ENCODE data around the gene PDP2.

Gene PDP2

DNA sequence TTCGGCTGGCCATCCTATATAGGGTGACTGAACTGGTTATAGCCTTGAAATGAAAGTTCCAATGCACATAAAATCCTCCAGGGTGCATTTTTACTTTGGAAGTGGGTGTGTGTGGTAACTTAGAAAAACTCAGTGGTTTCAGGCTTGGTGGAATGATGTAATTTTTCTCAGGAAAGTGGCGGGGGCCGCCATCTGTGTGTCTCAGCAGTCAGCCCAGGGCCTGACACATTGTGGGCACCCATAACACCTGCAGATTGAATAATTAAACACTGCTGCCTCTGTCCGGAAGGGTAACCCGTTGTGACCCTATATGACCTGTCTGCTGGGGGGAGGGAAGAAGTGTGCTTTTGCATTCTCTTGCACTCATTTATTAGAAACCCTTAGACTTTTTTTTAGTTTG, 2.2 kb upstream of the PDP2 start:
- TF ChIP-seq, protein P1, sequence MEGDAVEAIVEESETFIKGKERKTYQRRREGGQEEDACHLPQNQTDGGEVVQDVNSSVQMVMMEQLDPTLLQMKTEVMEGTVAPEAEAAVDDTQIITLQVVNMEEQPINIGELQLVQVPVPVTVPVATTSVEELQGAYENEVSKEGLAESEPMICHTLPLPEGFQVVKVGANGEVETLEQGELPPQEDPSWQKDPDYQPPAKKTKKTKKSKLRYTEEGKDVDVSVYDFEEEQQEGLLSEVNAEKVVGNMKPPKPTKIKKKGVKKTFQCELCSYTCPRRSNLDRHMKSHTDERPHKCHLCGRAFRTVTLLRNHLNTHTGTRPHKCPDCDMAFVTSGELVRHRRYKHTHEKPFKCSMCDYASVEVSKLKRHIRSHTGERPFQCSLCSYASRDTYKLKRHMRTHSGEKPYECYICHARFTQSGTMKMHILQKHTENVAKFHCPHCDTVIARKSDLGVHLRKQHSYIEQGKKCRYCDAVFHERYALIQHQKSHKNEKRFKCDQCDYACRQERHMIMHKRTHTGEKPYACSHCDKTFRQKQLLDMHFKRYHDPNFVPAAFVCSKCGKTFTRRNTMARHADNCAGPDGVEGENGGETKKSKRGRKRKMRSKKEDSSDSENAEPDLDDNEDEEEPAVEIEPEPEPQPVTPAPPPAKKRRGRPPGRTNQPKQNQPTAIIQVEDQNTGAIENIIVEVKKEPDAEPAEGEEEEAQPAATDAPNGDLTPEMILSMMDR (conservative IDR thresholded peaks at IDR 0.05): no peak
- no peak overlapping the region for H3K27ac ChIP-seq

DNA sequence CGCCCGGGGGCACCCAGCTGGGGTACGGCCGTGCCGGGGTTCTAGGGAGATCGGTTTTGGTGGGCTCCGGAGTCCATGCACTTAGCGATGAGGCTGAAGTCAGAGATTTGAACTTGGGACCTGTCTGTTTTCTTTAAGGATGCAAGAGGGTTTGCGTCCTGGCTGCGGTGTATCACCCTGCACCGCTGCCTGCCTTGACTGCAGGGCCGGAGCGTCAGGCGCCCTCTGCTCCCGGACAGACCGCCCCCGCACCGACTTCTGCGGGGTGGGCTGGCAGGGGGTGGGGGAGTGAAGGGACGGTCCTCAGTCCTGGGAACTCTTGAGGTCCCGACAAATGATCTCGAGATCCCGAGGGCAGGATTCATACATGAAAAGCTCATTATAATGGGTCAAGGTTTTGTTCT, 701 bp downstream of the PDP2 start:
- TF ChIP-seq, protein P1 (conservative IDR thresholded peaks at IDR 0.05): no peak
- peak overlapping the region; percentile 68 for H3K27ac ChIP-seq

DNA sequence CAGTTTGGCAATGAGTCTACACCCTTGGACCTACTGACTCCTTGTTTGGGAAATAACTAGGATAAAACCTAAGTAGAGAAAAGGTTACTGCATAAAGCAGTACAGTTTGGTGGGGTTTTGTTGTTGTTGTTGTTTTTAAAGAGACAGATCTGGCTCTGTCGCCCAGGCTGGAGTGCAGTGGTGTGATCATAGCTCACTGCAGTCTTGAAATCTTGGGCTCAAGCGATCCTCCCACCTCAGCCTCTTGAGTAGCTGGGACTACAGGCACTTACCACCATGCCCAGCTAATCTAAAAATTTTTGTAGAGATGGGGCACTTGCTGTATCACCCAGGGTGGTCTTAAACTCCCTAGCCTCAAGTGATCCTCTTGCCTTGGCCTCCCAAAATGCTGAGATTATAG, 1.2 kb downstream of the PDP2 start:
- TF ChIP-seq, protein P1 (conservative IDR thresholded peaks at IDR 0.05): no peak
- H3K27ac ChIP-seq: peak overlapping the region; percentile 68; the same call in 1 of the 2 replicates

DNA sequence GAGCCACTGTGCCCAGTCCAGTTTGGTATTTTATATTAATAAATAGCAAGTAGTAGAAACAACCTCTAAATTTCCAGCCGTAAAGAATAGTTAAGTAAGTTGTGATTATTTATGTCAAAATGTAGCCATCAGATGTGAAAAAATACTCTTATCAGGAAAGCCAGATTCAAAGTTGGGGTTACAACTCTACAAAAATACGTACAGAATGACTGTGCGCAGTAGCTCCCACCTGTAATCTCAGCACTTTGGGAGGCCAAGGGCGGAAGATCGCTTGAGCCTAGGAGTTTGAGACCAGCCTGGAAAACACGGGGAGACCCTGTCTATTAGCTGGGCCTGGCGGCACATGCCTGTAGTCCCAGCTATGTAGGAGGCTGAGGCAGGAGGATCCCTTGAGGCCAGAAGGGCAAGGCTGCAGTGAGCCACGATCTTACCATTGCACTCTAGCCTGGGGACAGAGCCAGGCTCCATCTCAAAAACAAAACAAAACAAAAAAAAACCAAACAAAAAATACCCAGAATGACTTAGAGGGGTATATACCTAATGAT, 1.7 kb downstream of the PDP2 start:
- no peak overlapping the region; the same call in 1 of the 2 replicates for H3K27ac ChIP-seq
- TF ChIP-seq, protein P1 (conservative IDR thresholded peaks at IDR 0.05): no peak

DNA sequence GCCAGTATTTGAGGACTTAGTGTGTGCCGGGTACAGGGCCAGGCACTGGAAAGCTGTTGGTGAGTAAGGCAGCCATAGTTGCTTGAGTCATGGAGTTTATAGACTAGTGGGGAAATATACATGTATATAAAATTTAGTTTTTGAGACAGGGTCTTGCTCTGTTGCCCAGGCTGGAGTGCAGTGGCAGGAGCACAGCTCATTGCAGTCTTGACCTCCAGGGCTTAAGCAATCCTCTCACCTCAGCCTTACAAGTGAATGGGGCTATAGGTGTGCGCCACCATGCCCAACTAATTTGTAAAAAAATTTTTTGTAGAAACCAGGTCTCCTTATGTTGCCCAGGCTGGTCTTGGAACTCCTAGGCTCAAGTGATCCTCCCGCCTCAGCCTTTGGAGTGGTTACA, 2.4 kb downstream of the PDP2 start:
- no peak overlapping the region for H3K27ac ChIP-seq
- TF ChIP-seq, protein P1 (conservative IDR thresholded peaks at IDR 0.05): no peak

DNA sequence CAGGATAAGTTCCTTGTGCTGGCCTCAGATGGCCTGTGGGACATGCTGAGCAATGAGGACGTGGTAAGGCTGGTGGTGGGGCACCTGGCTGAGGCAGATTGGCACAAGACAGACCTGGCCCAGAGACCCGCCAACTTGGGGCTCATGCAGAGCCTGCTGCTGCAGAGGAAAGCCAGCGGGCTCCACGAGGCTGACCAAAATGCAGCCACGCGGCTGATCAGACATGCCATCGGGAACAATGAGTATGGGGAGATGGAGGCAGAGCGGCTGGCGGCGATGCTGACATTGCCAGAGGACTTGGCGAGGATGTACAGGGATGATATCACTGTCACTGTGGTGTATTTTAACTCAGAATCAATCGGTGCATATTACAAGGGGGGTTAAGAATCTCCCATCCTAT, 5.2 kb downstream of the PDP2 start:
- H3K27ac ChIP-seq: no peak overlapping the region
- TF ChIP-seq, protein P1 (conservative IDR thresholded peaks at IDR 0.05): no peak

DNA sequence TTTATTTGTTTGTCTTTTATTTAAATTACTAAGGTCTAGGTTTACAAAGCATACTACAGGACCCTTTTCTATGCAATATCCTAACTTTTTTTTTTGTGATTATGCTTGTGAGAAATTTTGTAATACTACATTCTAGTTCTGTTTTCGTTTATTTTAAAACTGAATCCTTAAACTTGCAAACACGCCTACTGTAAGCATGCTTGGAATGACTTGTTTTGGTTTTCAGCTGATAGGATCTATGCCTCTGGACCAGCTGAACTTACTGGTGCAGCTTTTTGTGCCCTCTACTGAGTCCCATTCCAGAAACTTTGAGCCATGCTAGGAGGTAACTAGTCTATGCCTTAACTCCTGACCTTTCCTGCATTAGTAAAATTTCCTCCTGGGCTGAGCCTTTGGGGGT, 6.0 kb downstream of the PDP2 start:
- H3K27ac ChIP-seq: no peak overlapping the region
- TF ChIP-seq, protein P1 (conservative IDR thresholded peaks at IDR 0.05): no peak

Measured in VCaP (cell line).